HL-60/S4 treated with retinoic acid at 250 ng/mL for 4 days and 3 days (cell line): Measurements from ENCODE around the gene TFDP1.
"Not testable (repeated sequence)": the region's sequence is repeated elsewhere in the genome, so short reads cannot be mapped to it uniquely, and the experiment has no call there.

ENCODE experiments used
- in situ Hi-C: fragments of 300-500 bp; cut with MboI; formaldehyde crosslinking; loops from 2 replicates; pipeline ENCODE4 v1.7.0; 2022; ENCODE audit warnings: low sequenced_read_pairs

TFDP1 gene

GRCh38 chr13:113548778-113549621, 35.6 kb upstream of the TFDP1 start:
- in situ Hi-C loops = no loop called here

GRCh38 chr13:113550453-113550852, 34.1 kb upstream of the TFDP1 start:
- in situ Hi-C loops = no loop called here

GRCh38 chr13:113551081-113552000, 33.2 kb upstream of the TFDP1 start:
- in situ Hi-C loops = no loop called here

- in situ Hi-C loops = no loop called here
Measured at GRCh38 chr13:113552079-113552478, 32.5 kb upstream of the TFDP1 start.

GRCh38 chr13:113552786-113553434, 31.6 kb upstream of the TFDP1 start:
- in situ Hi-C loops = no loop called here

- in situ Hi-C loops = no loop called here
Measured at GRCh38 chr13:113553511-113554332, 30.8 kb upstream of the TFDP1 start.

- in situ Hi-C loops = no loop called here
Measured at GRCh38 chr13:113554333-113554700, 30.2 kb upstream of the TFDP1 start.

GRCh38 chr13:113555141-113555540, 29.4 kb upstream of the TFDP1 start:
- in situ Hi-C loops = no loop called here

- in situ Hi-C loops = no loop called here
Measured at GRCh38 chr13:113557013-113557412, 27.5 kb upstream of the TFDP1 start.

- in situ Hi-C loops = no loop called here
Measured at GRCh38 chr13:113558461-113558860, 26.1 kb upstream of the TFDP1 start.

GRCh38 chr13:113559061-113559460, 25.5 kb upstream of the TFDP1 start:
- in situ Hi-C loops = no loop called here

GRCh38 chr13:113559901-113560644, 24.5 kb upstream of the TFDP1 start:
- in situ Hi-C loops = no loop called here

GRCh38 chr13:113560645-113561416, 23.7 kb upstream of the TFDP1 start:
- in situ Hi-C loops = no loop called here

- in situ Hi-C loops = no loop called here
Measured at GRCh38 chr13:113561417-113562084, 23.0 kb upstream of the TFDP1 start.

GRCh38 chr13:113562085-113562749, 22.3 kb upstream of the TFDP1 start:
- in situ Hi-C loops = no loop called here

- in situ Hi-C loops = no loop called here
Measured at GRCh38 chr13:113562844-113563243, 21.7 kb upstream of the TFDP1 start.

GRCh38 chr13:113563511-113563910, 21.0 kb upstream of the TFDP1 start:
- in situ Hi-C loops = not testable (repeated sequence)
